ACHN (cell line): ENCODE results near the gene EYS.
"Not testable (repeated sequence)": the region's sequence is repeated elsewhere in the genome, so short reads cannot be mapped to it uniquely, and the experiment has no call there.

Experiments
- DNase-seq: peaks from one replicate; pipeline ENCODE4 v3.0.0-alpha.2; 2015
- in situ Hi-C: cut with HindIII; loops from 2 replicates; pipeline ENCODE4 v1.10.0; 2017; ENCODE audit warnings: low sequenced_read_pairs, low pct_ligation_motif_present, low pct_unique_long_range_greater_than_20kb

The EYS gene

GRCh38 chr6:64505312-64505711 is 1201.7 kb downstream of the EYS start:
- peak; percentile 27 for DNase-seq
- in situ Hi-C loops = no loop called here

- in situ Hi-C loops = no loop called here
- DNase-seq = no peak
These were observed 1202.5 kb downstream of the EYS start for GRCh38 chr6:64504503-64504902.

GRCh38 chr6:64502801-64503200 is 1204.2 kb downstream of the EYS start:
- in situ Hi-C loops = no loop called here
- no peak for DNase-seq

- in situ Hi-C loops = no loop called here
- DNase-seq = no peak
These were observed 1209.4 kb downstream of the EYS start for GRCh38 chr6:64497634-64498033.

- in situ Hi-C loops = no loop called here
- no peak for DNase-seq
These were observed 1217.3 kb downstream of the EYS start for GRCh38 chr6:64489763-64490162.

GRCh38 chr6:64486578-64487351 is 1220.3 kb downstream of the EYS start:
- in situ Hi-C loops = no loop called here
- DNase-seq = no peak

- in situ Hi-C loops = no loop called here
- no peak for DNase-seq
These were observed 1223.0 kb downstream of the EYS start for GRCh38 chr6:64483956-64484499.

- in situ Hi-C loops = no loop called here
These were observed 1224.4 kb downstream of the EYS start for GRCh38 chr6:64482631-64483030.

GRCh38 chr6:64479134-64479533 is 1227.9 kb downstream of the EYS start:
- in situ Hi-C loops = no loop called here
- no peak for DNase-seq

More at GRCh38 chr6:64482631-64483030, 1224.4 kb downstream of the EYS start:
- no peak for DNase-seq

GRCh38 chr6:64477391-64477790 is 1229.6 kb downstream of the EYS start:
- DNase-seq = peak; percentile 75
- in situ Hi-C loops = no loop called here

GRCh38 chr6:64476935-64477334 is 1230.1 kb downstream of the EYS start:
- in situ Hi-C loops = no loop called here
- no peak for DNase-seq

GRCh38 chr6:64469405-64469804 is 1237.6 kb downstream of the EYS start:
- in situ Hi-C loops, DNase-seq: not testable (repeated sequence)

GRCh38 chr6:64467656-64468055 is 1239.4 kb downstream of the EYS start:
- in situ Hi-C loops = no loop called here
- no peak for DNase-seq

- in situ Hi-C loops = no loop called here
- no peak for DNase-seq
These were observed 1247.5 kb downstream of the EYS start for GRCh38 chr6:64459411-64459944.

GRCh38 chr6:64448101-64448500 is 1258.9 kb downstream of the EYS start:
- in situ Hi-C loops, DNase-seq: not testable (repeated sequence)

GRCh38 chr6:64445038-64445437 is 1262.0 kb downstream of the EYS start:
- DNase-seq = no peak
- in situ Hi-C loops = no loop called here

GRCh38 chr6:64439274-64439673 is 1267.8 kb downstream of the EYS start:
- in situ Hi-C loops = no loop called here
- no peak for DNase-seq

GRCh38 chr6:64437996-64438395 is 1269.0 kb downstream of the EYS start:
- in situ Hi-C loops = no loop called here

GRCh38 chr6:64429926-64430325 is 1277.1 kb downstream of the EYS start:
- in situ Hi-C loops = no loop called here
- DNase-seq = no peak

More at GRCh38 chr6:64437996-64438395, 1269.0 kb downstream of the EYS start:
- no peak for DNase-seq

- DNase-seq = no peak
- in situ Hi-C loops = no loop called here
These were observed 1278.8 kb downstream of the EYS start for GRCh38 chr6:64428186-64428585.
